Activated CD4-positive, alpha-beta memory T cell treated with anti-CD3 and anti-CD28 coated beads for 36 hours (primary cell): ENCODE measurements around the gene SEPHS1. TPM values are rescaled to one million over a fixed set of nuclear protein-coding genes. Genes with fewer than 3 reads are reported as not detected.
A peak's percentile ranks its signal among the peaks of the same experiment; 100 is the strongest.

ENCODE experiments used
- CTCF ChIA-PET: fragments of 350-600 bp; sonication (Branson Sonifier 250); formaldehyde crosslinking; loops from one replicate; lab custom pipeline; 2021; ENCODE audit warnings: antibody characterized with exemption, inconsistent platforms; lab: Charles Lee
- POLR2A ChIA-PET: fragments of 350-600 bp; sonication (Branson Sonifier 250); formaldehyde crosslinking; loops from one replicate; lab custom pipeline; 2021; ENCODE audit warnings: antibody characterized with exemption; lab: Charles Lee
- DNase-seq: peaks from one replicate; pipeline ENCODE4 v3.0.0-alpha.2; 2020
- H3K27ac Mint-ChIP-seq: one replicate; pipeline ENCODE4 v1.8.0; 2021; ENCODE audit warnings: mixed read lengths
- H3K27me3 Mint-ChIP-seq: one replicate; pipeline ENCODE4 v1.8.0; 2021; ENCODE audit warnings: mixed read lengths
- H3K36me3 Mint-ChIP-seq: one replicate; pipeline ENCODE4 v1.8.0; 2021; ENCODE audit warnings: mixed read lengths
- H3K4me1 Mint-ChIP-seq: one replicate; pipeline ENCODE4 v1.8.0; 2021; ENCODE audit warnings: low read depth, mixed read lengths
- H3K4me3 Mint-ChIP-seq: one replicate; pipeline ENCODE4 v1.8.0; 2021; ENCODE audit warnings: mild to moderate bottlenecking, mixed read lengths
- H3K9me3 Mint-ChIP-seq: one replicate; pipeline ENCODE4 v1.8.0; 2021; ENCODE audit warnings: mixed read lengths
- intact Hi-C: fragments of 100-400 bp; cut with micrococcal nuclease; formaldehyde crosslinking; loops from one replicate; pipeline ENCODE4 v1.15.1; 2023
- total RNA-seq, 2 experiments: library from RNA; stranded (reverse); gene quantifications; one replicate each; pipeline ENCODE4 v1.2.3, GENCODE V29; 2021

SEPHS1 gene
- total RNA-seq, 2 experiments from 2014 or later: 57.2 to 57.6 TPM

GRCh38 chr10:13356392-13356791, 8.3 kb upstream of the SEPHS1 start:
- no peak for DNase-seq
- intact Hi-C loops: no loop called here
- H3K36me3 Mint-ChIP-seq: no peaks in the 10 kb centered on the region
- ChIA-PET POLR2A (no interaction called here), CTCF (no interaction called here)
- H3K4me3 Mint-ChIP-seq: no peak overlapping the region
- H3K9me3 Mint-ChIP-seq: no peaks in the 10 kb centered on the region
- peaks cover 10% of the 10 kb centered on the region for H3K4me1 Mint-ChIP-seq
- H3K27ac Mint-ChIP-seq: no peak overlapping the region
- no peaks in the 10 kb centered on the region for H3K27me3 Mint-ChIP-seq

DNA sequence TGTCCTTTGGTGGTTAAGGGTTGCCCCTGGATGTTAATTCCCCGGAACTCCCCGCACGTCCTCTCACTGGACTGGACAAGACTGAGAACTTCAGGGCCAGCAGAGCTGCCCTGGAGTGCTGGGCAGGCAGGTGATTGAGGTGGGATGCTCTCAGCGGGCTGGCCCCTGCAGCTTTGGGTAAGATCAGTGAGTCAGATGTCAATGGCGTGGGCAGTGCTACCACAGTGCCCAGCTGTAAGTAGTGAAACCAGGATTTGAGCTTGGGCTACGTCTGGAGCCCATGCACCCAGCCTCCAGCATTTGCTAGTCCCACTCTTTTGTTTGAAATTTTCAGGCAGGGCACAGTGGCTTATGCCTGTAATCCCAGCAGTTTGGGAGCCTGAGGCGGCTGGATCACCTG, 6.7 kb upstream of the SEPHS1 start:
- Mint-ChIP-seq H3K27ac (no peak overlapping the region), H3K9me3 (no peaks in the 10 kb centered on the region), H3K4me3 (no peak overlapping the region), H3K27me3 (no peaks in the 10 kb centered on the region), H3K4me1 (peaks cover 25% of the 10 kb centered on the region), H3K36me3 (no peaks in the 10 kb centered on the region)
- no peak for DNase-seq
- intact Hi-C loops: no loop called here
- ChIA-PET POLR2A (no interaction called here), CTCF (interaction anchor here (1.0 to 2.3 kb wide), 2 partner anchors 52 to 85 kb away, joined by 3 to 5 read pairs; no protein-coding TSS in a partner anchor)

- no peak overlapping the region for H3K27ac Mint-ChIP-seq
- H3K4me3 Mint-ChIP-seq: no peak overlapping the region
- DNase-seq: peak; percentile 25
- H3K4me1 Mint-ChIP-seq: peaks cover 26% of the 10 kb centered on the region
- CTCF ChIA-PET: interaction anchor here (0.8 to 1.3 kb wide), 2 partner anchors 8 to 20 kb away, joined by 3 to 4 read pairs; no protein-coding TSS in a partner anchor
- H3K27me3 Mint-ChIP-seq: no peaks in the 10 kb centered on the region
- peaks cover 1% of the 10 kb centered on the region for H3K36me3 Mint-ChIP-seq
- POLR2A ChIA-PET: no interaction called here
- intact Hi-C loops: no loop called here
- H3K9me3 Mint-ChIP-seq: no peaks in the 10 kb centered on the region
Measured at GRCh38 chr10:13352519-13352918, 4.4 kb upstream of the SEPHS1 start.

- Mint-ChIP-seq H3K4me1 (peaks cover 30% of the 10 kb centered on the region), H3K27ac (no peak overlapping the region), H3K36me3 (peaks cover 1% of the 10 kb centered on the region), H3K4me3 (no peak overlapping the region), H3K27me3 (no peaks in the 10 kb centered on the region), H3K9me3 (no peaks in the 10 kb centered on the region)
- intact Hi-C loops: no loop called here
- DNase-seq: peak; percentile 57
- POLR2A ChIA-PET: interaction anchor here (0.8 kb wide), 1 partner anchor 49 kb away, joined by 5 read pairs; no protein-coding TSS in a partner anchor
- CTCF ChIA-PET: interaction anchor here (0.8 to 2.4 kb wide), 5 partner anchors 9 to 191 kb away, joined by 3 to 10 read pairs (median 7); no protein-coding TSS in a partner anchor
Measured at GRCh38 chr10:13351340-13351915, 3.3 kb upstream of the SEPHS1 start.

DNA sequence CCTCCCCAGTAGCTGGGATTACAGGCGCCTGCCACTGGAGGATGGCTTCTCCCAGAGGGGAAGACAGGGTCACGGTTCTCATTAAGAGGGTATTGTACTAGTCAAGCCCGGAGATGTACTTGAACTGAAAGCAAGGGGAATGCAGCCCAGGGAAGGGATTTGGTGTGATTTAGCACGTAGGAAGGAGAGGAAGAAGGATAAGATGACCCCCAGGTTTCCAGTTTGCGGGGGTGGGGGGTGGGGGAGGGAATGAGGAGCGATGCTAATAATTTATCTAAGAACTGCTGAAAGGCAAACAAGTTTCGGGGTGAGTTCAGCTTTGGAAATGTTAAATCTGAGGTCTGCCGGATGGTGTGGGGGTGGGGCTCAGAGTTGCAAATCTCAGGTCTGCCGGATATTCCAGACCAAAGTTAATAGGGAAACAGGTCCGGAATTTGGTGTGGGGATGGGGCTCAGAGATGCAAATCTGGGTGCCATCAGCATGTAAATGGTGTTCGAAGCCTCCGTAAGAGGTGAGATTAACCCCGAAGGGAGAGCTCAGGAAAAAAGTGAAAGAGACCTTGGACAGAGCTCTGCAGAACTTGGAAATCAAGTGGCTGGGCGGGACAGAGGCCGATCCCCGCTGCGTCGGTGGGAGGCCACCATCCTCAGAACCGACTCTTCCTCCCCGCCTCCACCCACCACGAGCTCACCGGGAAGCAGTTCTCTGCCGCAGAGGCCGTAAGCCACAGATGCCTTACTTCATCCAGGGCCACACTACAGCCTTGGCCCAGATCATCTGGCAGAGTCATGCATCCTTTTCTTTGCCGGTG, 1.6 kb upstream of the SEPHS1 start:
- intact Hi-C loops: loop anchor here (2.0 to 5.0 kb wide), 3 partner anchors 237 to 1002 kb away; partner anchors contain the start of genes CAMK1D, OPTN and PRPF18
- no peaks in the 10 kb centered on the region for H3K9me3 Mint-ChIP-seq
- ChIA-PET POLR2A (interaction anchor here (1.4 to 2.8 kb wide), 2 partner anchors 47 to 50 kb away, joined by 5 to 13 read pairs; partner anchors contain the start of gene PHYH), CTCF (interaction anchor here (0.5 to 2.4 kb wide), 5 partner anchors 22 to 189 kb away, joined by 3 to 14 read pairs (median 7); no protein-coding TSS in a partner anchor)
- H3K4me3 Mint-ChIP-seq: peak overlapping the region; percentile 94
- peaks cover 5% of the 10 kb centered on the region for H3K36me3 Mint-ChIP-seq
- DNase-seq: peak; percentile 65
- no peaks in the 10 kb centered on the region for H3K27me3 Mint-ChIP-seq
- H3K4me1 Mint-ChIP-seq: peaks cover 45% of the 10 kb centered on the region
- peak overlapping the region; percentile 79 for H3K27ac Mint-ChIP-seq

GRCh38 chr10:13347500-13348156, 465 bp downstream of the SEPHS1 start:
- ChIA-PET CTCF (no interaction called here), POLR2A (no interaction called here)
- Mint-ChIP-seq H3K36me3 (peaks cover 11% of the 10 kb centered on the region), H3K9me3 (no peaks in the 10 kb centered on the region), H3K27me3 (no peaks in the 10 kb centered on the region), H3K27ac (no peak overlapping the region), H3K4me3 (peak overlapping the region; percentile 23), H3K4me1 (peaks cover 53% of the 10 kb centered on the region)
- peak; percentile 83 for DNase-seq
- intact Hi-C loops: loop anchor here (1.0 to 5.0 kb wide), 5 partner anchors 45 to 1000 kb away; partner anchors contain the start of genes CAMK1D, MCM10, OPTN and PRPF18

DNA sequence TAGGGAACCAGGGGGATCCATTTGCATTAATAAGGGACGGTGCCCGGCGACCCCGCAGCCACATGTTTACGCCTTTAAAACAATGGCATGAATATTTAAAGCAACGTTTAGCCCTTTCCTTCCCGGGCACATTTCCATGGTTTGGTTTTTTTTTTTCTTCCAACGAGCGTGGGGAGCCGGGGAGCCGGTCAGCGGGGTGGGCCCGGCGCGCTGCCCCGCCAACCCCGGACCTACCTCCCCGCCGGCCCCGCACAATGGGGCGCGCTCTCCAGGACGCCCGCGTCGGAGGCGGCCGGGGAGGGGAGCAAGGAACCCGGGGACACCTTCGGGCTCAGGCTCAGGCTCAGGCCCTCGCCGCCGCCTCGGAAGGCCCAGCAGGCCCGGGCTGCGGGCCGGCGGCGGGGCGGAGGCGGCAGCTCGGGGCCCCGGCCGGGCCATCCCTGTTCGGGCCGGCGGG, 1.0 kb downstream of the SEPHS1 start:
- Mint-ChIP-seq H3K27me3 (no peaks in the 10 kb centered on the region), H3K4me1 (peaks cover 50% of the 10 kb centered on the region), H3K9me3 (no peaks in the 10 kb centered on the region), H3K36me3 (peaks cover 11% of the 10 kb centered on the region), H3K27ac (peak overlapping the region; percentile 83), H3K4me3 (peak overlapping the region; percentile 78)
- POLR2A ChIA-PET: no interaction called here
- intact Hi-C loops: loop anchor here (5.0 kb wide), 2 partner anchors 245 to 1000 kb away; partner anchors contain the start of genes CAMK1D and OPTN
- CTCF ChIA-PET: no interaction called here
- DNase-seq: no peak

- ChIA-PET POLR2A (no interaction called here), CTCF (no interaction called here)
- H3K27me3 Mint-ChIP-seq: no peaks in the 10 kb centered on the region
Measured at GRCh38 chr10:13346283-13347042, 1.6 kb downstream of the SEPHS1 start.

DNA sequence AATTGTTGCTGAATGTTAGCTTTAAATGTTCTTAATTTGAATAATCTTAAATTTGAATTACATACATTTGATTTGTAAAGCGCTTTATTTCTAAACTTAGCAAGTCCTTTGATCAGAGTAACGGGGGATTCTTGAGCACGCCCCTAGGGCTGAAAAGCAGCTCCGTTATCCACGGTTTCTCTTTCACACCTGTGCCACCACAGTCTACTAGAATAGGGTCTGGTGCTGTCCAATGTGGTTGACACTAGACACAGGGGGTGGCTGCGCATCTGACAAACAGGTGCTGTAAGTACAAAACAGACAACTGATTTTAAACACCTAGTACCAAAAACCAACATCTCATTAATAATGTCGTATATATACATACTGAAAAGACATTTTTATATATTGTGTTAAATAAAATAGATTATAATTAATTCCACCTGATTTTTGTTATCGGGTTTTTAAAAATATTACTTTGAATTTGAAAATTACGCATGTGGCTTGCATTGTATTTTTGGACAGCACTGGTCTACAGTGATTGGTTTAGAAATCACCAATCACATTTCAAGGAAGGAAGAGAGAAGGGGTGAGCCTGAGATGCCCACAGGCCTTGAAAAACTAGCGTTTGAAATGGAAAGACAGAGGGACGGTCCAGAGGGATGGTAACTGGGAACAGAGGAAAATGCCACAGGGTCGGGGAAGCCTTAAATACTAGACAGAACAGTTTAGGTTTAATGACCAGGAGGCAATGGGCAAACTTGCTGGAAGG, 7.3 kb downstream of the SEPHS1 start:
- DNase-seq: peak; percentile 26
- H3K27ac Mint-ChIP-seq: no peak overlapping the region
- no peaks in the 10 kb centered on the region for H3K27me3 Mint-ChIP-seq
- H3K4me1 Mint-ChIP-seq: peaks cover 40% of the 10 kb centered on the region
- no peak overlapping the region for H3K4me3 Mint-ChIP-seq
- H3K36me3 Mint-ChIP-seq: peaks cover 33% of the 10 kb centered on the region
- intact Hi-C loops: no loop called here
- H3K9me3 Mint-ChIP-seq: no peaks in the 10 kb centered on the region
- POLR2A ChIA-PET: no interaction called here
- CTCF ChIA-PET: interaction anchor here (0.6 kb wide), 1 partner anchor 17 kb away, joined by 3 read pairs; no protein-coding TSS in a partner anchor

More at GRCh38 chr10:13346283-13347042, 1.6 kb downstream of the SEPHS1 start:
- H3K36me3 Mint-ChIP-seq: peaks cover 11% of the 10 kb centered on the region
- H3K4me1 Mint-ChIP-seq: peaks cover 44% of the 10 kb centered on the region
- peak overlapping the region; percentile 83 for H3K27ac Mint-ChIP-seq
- H3K9me3 Mint-ChIP-seq: no peaks in the 10 kb centered on the region
- no peak for DNase-seq
- peak overlapping the region; percentile 78 for H3K4me3 Mint-ChIP-seq
- intact Hi-C loops: loop anchor here (5.0 kb wide), 2 partner anchors 244 to 999 kb away; partner anchors contain the start of genes CAMK1D and OPTN

- Mint-ChIP-seq H3K27ac (peak overlapping the region; percentile 7), H3K9me3 (no peaks in the 10 kb centered on the region), H3K4me1 (peaks cover 34% of the 10 kb centered on the region), H3K36me3 (peaks cover 33% of the 10 kb centered on the region), H3K4me3 (peak overlapping the region; percentile 24), H3K27me3 (no peaks in the 10 kb centered on the region)
- CTCF ChIA-PET: no interaction called here
- intact Hi-C loops: no loop called here
- POLR2A ChIA-PET: no interaction called here
- DNase-seq: no peak
Measured at GRCh38 chr10:13340068-13340467, 8.0 kb downstream of the SEPHS1 start.
